K562 (cell line): ENCODE results near the gene KIF3A. TPM values are rescaled to one million over a fixed set of nuclear protein-coding genes. Genes with fewer than 3 reads are reported as not detected.

ENCODE experiments used
- CAMTA2 ChIP-seq: fragments of 250-450 bp; sonication (Bioruptor Pico); conservative IDR thresholded peaks from 2 replicates; pipeline ENCODE4 v1.5.1; 2022
- CGGBP1 ChIP-seq: fragments of 250-450 bp; sonication (Bioruptor Pico); IDR thresholded peaks from 2 replicates; pipeline ENCODE4 v1.9.0; 2021; ENCODE audit warnings: mild to moderate bottlenecking
- EGR1 ChIP-seq: fragments of 450-650 bp; conservative IDR thresholded peaks from 2 replicates; pipeline ENCODE4 v1.6.1; 2017; ENCODE audit warnings: mild to moderate bottlenecking
- ELK1 ChIP-seq: sonication (generic); formaldehyde crosslinking; IDR thresholded peaks from 2 replicates; pipeline ENCODE4 v1.8.1; 2022; ENCODE audit warnings: missing genetic modification reagents
- FOXO4 ChIP-seq: fragments of 450-650 bp; formaldehyde crosslinking; IDR thresholded peaks from 2 replicates; pipeline ENCODE4 v1.4.0; 2020; ENCODE audit warnings: mild to moderate bottlenecking, moderate library complexity
- GTF2E2 ChIP-seq: fragments of 200-800 bp; sonication (Bioruptor generic); IDR thresholded peaks from 2 replicates; pipeline ENCODE4 v1.6.1; 2016; ENCODE audit warnings: missing genetic modification characterization, missing compliant biosample characterization
- HES1 ChIP-seq: fragments of 450-650 bp; IDR thresholded peaks from 2 replicates; pipeline ENCODE4 v1.6.1; 2016; ENCODE audit warnings: low read depth, mild to moderate bottlenecking, moderate library complexity
- HSF4 ChIP-seq: fragments of 250-450 bp; sonication (Bioruptor Pico); IDR thresholded peaks from 2 replicates; pipeline ENCODE4 v2.1.2; 2022; ENCODE audit warnings: mild to moderate bottlenecking, moderate library complexity, borderline replicate concordance
- KDM5B ChIP-seq: fragments of 200-600 bp; sonication (generic); IDR thresholded peaks from 2 replicates; pipeline ENCODE4 v1.6.1; 2012; ENCODE audit warnings: low read depth, mild to moderate bottlenecking, moderate library complexity, low read length, control low read depth, inconsistent platforms; ENCODE audit not compliant: insufficient replicate concordance
- PRPF4 ChIP-seq: fragments of 200-400 bp; formaldehyde crosslinking; IDR thresholded peaks from one replicate; pipeline ENCODE4 v1.6.1; 2017; ENCODE audit warnings: low read length, low read depth, mild to moderate bottlenecking; ENCODE audit not compliant: insufficient read depth, poor library complexity, severe bottlenecking
- PTTG1 ChIP-seq: fragments of 450-650 bp; IDR thresholded peaks from 2 replicates; pipeline ENCODE4 v1.6.1; 2016; ENCODE audit warnings: low read depth, mild to moderate bottlenecking, missing genetic modification characterization, missing compliant biosample characterization
- RAD21 ChIP-seq, 2 experiments: fragments of 250-450 bp in 1 of 2; fragments of 450-650 bp in 1 of 2; sonication (Bioruptor Pico) in 1 of 2; formaldehyde crosslinking in 1 of 2; IDR thresholded peaks in 1 of 2; conservative IDR thresholded peaks in 1 of 2; 2 replicates each; pipeline versions ENCODE4 v1.4.0 to v1.8.0; 2020 to 2022; ENCODE audit warnings: mild to moderate bottlenecking in 2 of 2, moderate library complexity in 1 of 2
- RUNX1 ChIP-seq: sonication (generic); IDR thresholded peaks from 2 replicates; pipeline ENCODE4 v1.6.1; 2016; ENCODE audit warnings: antibody characterized with exemption, low read depth
- SMARCA4 ChIP-seq: fragments of 450-650 bp; IDR thresholded peaks from 2 replicates; pipeline ENCODE4 v1.6.1; 2016
- SMARCE1 ChIP-seq: fragments of 450-650 bp; IDR thresholded peaks from 2 replicates; pipeline ENCODE4 v1.7.1; 2016; ENCODE audit warnings: mild to moderate bottlenecking
- SREBF2 ChIP-seq: sonication (generic); formaldehyde crosslinking; IDR thresholded peaks from 2 replicates; pipeline ENCODE4 v1.4.0; 2020; ENCODE audit warnings: mild to moderate bottlenecking, missing genetic modification reagents
- STAT5B ChIP-seq: fragments of 250-450 bp; sonication (Bioruptor Pico); IDR thresholded peaks from 2 replicates; pipeline ENCODE4 v1.8.0; 2021; ENCODE audit warnings: mild to moderate bottlenecking, inconsistent platforms
- TCF15 ChIP-seq: fragments of 250-450 bp; sonication (Bioruptor Pico); IDR thresholded peaks from 2 replicates; pipeline ENCODE4 v1.8.0; 2022; ENCODE audit warnings: moderate library complexity, mild to moderate bottlenecking, inconsistent platforms
- VEZF1 ChIP-seq: fragments of 200-800 bp; sonication (Bioruptor generic); IDR thresholded peaks from 2 replicates; pipeline ENCODE4 v1.6.1; 2017; ENCODE audit warnings: missing genetic modification characterization, missing compliant biosample characterization
- XRCC5 ChIP-seq: fragments of 200-400 bp; formaldehyde crosslinking; IDR thresholded peaks from 2 replicates; pipeline ENCODE4 v1.6.1; 2017; ENCODE audit warnings: low read depth, mild to moderate bottlenecking, low read length
- ZNF347 ChIP-seq: fragments of 450-650 bp; formaldehyde crosslinking; IDR thresholded peaks from 2 replicates; pipeline ENCODE4 v1.4.0; 2020; ENCODE audit warnings: low read depth, mild to moderate bottlenecking, moderate library complexity
- ZNF384 ChIP-seq: IDR thresholded peaks from 2 replicates; pipeline ENCODE4 v1.6.1; 2012; ENCODE audit warnings: low read depth, low read length, improper control_type of control experiment
- ZNF740 ChIP-seq, 3 experiments: fragments of 200-800 bp in 1 of 3; sonication (Bioruptor generic) in 1 of 3; sonication (generic) in 1 of 3; formaldehyde crosslinking in 1 of 3; IDR thresholded peaks; 2 replicates each; pipeline versions ENCODE4 v1.6.1 to v1.8.0; 2016 to 2022; ENCODE audit warnings: mild to moderate bottlenecking in 2 of 3, missing compliant biosample characterization in 2 of 3, missing genetic modification characterization in 2 of 3, missing genetic modification reagents in 1 of 3
- polyA plus RNA-seq, 8 experiments: library from polyadenylated mRNA; depleted of rRNA in 4 of 8; stranded (reverse) in 5 of 8; unstranded in 3 of 8; fragments of >200 nt; fragmentation: Nextera tagmentation in 2 of 8; fragmentation: Illumina TruSeq in 1 of 8; extraction: Ambion mirVana in 2 of 8; extraction: Trizol in 1 of 8; gene quantifications; 2 replicates each; pipeline versions ENCODE4 v1.2.1 to v1.2.3, GENCODE V29; 2011 to 2014; ENCODE audit warnings: inconsistent platforms in 1 of 8, missing spikeins in 1 of 8
- total RNA-seq, 7 experiments: library from RNA; depleted of rRNA in 6 of 7; stranded (reverse); fragments of >200 nt in 6 of 7; fragmentation: Illumina TruSeq in 2 of 7; extraction: Trizol in 2 of 7; gene quantifications; 2 replicates each; pipeline versions ENCODE4 v1.2.1 to v1.2.3, GENCODE V29; 2011 to 2021; ENCODE audit warnings: low replicate concordance in 1 of 7

Gene KIF3A
- total and polyA plus RNA-seq, 9 of the 15 experiments (the other 6 are each of a cell fraction or from before 2014, with no cell fraction given) = 1.5 to 7.8 (median 6.0) TPM

GRCh38 chr5:132684491-132684890, 52.9 kb downstream of the KIF3A start (continued):
- TF ChIP-seq PTTG1 (tag) (no peak), CAMTA2 (no peak), SREBF2 (CRISPR knock-in tag) (no peak), SMARCE1 (peak; percentile 51; the same call in 1 of the 2 replicates), SMARCA4 (peak; percentile 76), ZNF347 (CRISPR knock-in tag) (no peak), CGGBP1 (no peak), ZNF740 (CRISPR knock-in tag; IDR thresholded peaks at IDR 0.05) (no peak), ZNF740 (tag; IDR thresholded peaks at IDR 0.05) (no peak), ELK1 (no peak), HSF4 (no peak), GTF2E2 (no peak), XRCC5 (no peak), PRPF4 (no peak), TCF15 (no peak), KDM5B (no peak), VEZF1 (CRISPR knock-in tag) (peak; percentile 76), EGR1 (peak; percentile 64), RAD21 (CRISPR knock-in tag; conservative IDR thresholded peaks at IDR 0.05 in 1 of 2, IDR thresholded peaks at IDR 0.05 in 1 of 2) (no peak), ZNF384 (no peak), STAT5B (CRISPR knock-in tag) (no peak), FOXO4 (CRISPR knock-in tag) (no peak), RUNX1 (no peak), HES1 (no peak)
